HG03558 (cell line): ENCODE measurements around the gene AGPAT4.
"Not testable (repeated sequence)": the region's sequence is repeated elsewhere in the genome, so short reads cannot be mapped to it uniquely, and the experiment has no call there.

Experiments used
- ATAC-seq: cut with Tn5 transposase; IDR thresholded peaks from one replicate; pipeline ENCODE4 v1.9.1; 2021; ENCODE audit warnings: moderate number of reproducible peaks; ENCODE audit not compliant: unreplicated experiment; ENCODE audit errors: extremely low read depth

Gene AGPAT4

GRCh38 chr6:161128230-161128629, 145.6 kb downstream of the AGPAT4 start:
- no peak for ATAC-seq

- ATAC-seq = no peak
Measured at GRCh38 chr6:161127071-161127740, 146.7 kb downstream of the AGPAT4 start.

- no peak for ATAC-seq
Measured at GRCh38 chr6:161125591-161125990, 148.3 kb downstream of the AGPAT4 start.

GRCh38 chr6:161123319-161123718, 150.5 kb downstream of the AGPAT4 start:
- not testable (repeated sequence) for ATAC-seq

GRCh38 chr6:161117942-161118341, 155.9 kb downstream of the AGPAT4 start:
- ATAC-seq = no peak

GRCh38 chr6:161117308-161117707, 156.6 kb downstream of the AGPAT4 start:
- no peak for ATAC-seq

GRCh38 chr6:161116554-161116953, 157.3 kb downstream of the AGPAT4 start:
- no peak for ATAC-seq

GRCh38 chr6:161115468-161115867, 158.4 kb downstream of the AGPAT4 start:
- no peak for ATAC-seq

- ATAC-seq = no peak
Measured at GRCh38 chr6:161111261-161111660, 162.6 kb downstream of the AGPAT4 start.

- ATAC-seq = no peak
Measured at GRCh38 chr6:161110028-161110779, 163.7 kb downstream of the AGPAT4 start.

GRCh38 chr6:161109366-161109765, 164.5 kb downstream of the AGPAT4 start:
- ATAC-seq = no peak

GRCh38 chr6:161108916-161109315, 164.9 kb downstream of the AGPAT4 start:
- ATAC-seq = no peak

- ATAC-seq = no peak
Measured at GRCh38 chr6:161107779-161108730, 165.8 kb downstream of the AGPAT4 start.

- no peak for ATAC-seq
Measured at GRCh38 chr6:161105408-161105807, 168.5 kb downstream of the AGPAT4 start.

- ATAC-seq = no peak
Measured at GRCh38 chr6:161104966-161105365, 168.9 kb downstream of the AGPAT4 start.

- ATAC-seq = no peak
Measured at GRCh38 chr6:161103475-161103874, 170.4 kb downstream of the AGPAT4 start.

- ATAC-seq = no peak
Measured at GRCh38 chr6:161101517-161101916, 172.3 kb downstream of the AGPAT4 start.

- ATAC-seq = no peak
Measured at GRCh38 chr6:161100072-161100471, 173.8 kb downstream of the AGPAT4 start.

GRCh38 chr6:161095916-161096315, 177.9 kb downstream of the AGPAT4 start:
- no peak for ATAC-seq

GRCh38 chr6:161094955-161095354, 178.9 kb downstream of the AGPAT4 start:
- no peak for ATAC-seq
